ENCODE data around the gene TEX19.

DNA sequence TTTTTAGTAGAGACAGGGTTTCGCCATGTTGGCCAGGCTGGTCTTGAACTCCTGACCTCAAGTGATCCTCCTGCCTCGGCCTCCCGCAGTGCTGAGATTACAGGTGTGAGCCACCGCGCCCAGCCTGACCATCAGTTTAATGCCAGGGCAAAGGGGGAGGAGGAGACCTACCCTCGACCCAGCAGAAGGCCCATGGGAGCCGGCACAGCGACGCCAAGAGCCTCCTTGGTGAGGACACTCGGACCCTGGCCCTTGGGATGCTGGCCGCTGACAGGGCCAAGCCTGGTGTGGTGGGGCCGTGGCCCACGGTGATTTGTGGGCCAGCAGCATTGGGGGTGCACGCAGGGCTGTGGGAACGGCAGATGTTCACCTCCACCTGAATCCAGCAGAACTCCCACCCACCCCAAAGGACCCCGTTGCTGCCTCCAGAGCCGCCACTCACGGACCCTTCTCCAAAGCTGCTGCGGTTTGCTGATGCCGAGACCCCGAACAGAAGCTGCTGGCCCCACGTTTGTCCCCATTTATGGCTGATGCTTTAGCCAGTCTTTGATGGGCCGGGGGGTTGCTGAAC, 32.5 kb downstream of the TEX19 start:
- TF ChIP-seq CTCF (IDR thresholded peaks at IDR 0.05; ENCODE audit: insufficient read depth, low read length): no peak
- TF ChIP-seq POLR2AphosphoS5 (IDR thresholded peaks at IDR 0.05; ENCODE audit: low read depth): no peak
- no peak for TF ChIP-seq SPI1 (IDR thresholded peaks at IDR 0.05; ENCODE audit: borderline replicate concordance, low read depth)
- no peak for TF ChIP-seq REST (IDR thresholded peaks at IDR 0.05; ENCODE audit: insufficient replicate concordance, low read depth)

All from HL-60 (cell line).